Mesendoderm (in vitro differentiated cells): Measurements from ENCODE around the gene KCNQ1.
"Not testable (repeated sequence)": the region's sequence is repeated elsewhere in the genome, so short reads cannot be mapped to it uniquely, and the experiment has no call there.

Experiments
- DNase-seq: peaks from one replicate; pipeline ENCODE4 v3.0.0; 2013
- H2AK5ac ChIP-seq: 2 replicates; pipeline ENCODE4 v1.6.1; 2013; ENCODE audit warnings: low read length, inconsistent platforms
- H2BK120ac ChIP-seq: 2 replicates; pipeline ENCODE4 v1.6.1; 2013; ENCODE audit warnings: low read depth, mild to moderate bottlenecking, low read length, moderate library complexity, mixed read lengths
- H2BK15ac ChIP-seq: replicated peaks from 2 replicates; pipeline ENCODE4 v1.6.1; 2013; ENCODE audit warnings: low read depth, mild to moderate bottlenecking, moderate library complexity
- H2BK5ac ChIP-seq: 2 replicates; pipeline ENCODE4 v1.6.1; 2013; ENCODE audit warnings: low read length, inconsistent platforms
- H3K18ac ChIP-seq: 2 replicates; pipeline ENCODE4 v1.6.1; 2013; ENCODE audit warnings: mild to moderate bottlenecking, low read length, mixed read lengths
- H3K23ac ChIP-seq: one replicate; pipeline ENCODE4 v1.6.1; 2013; ENCODE audit warnings: low read length
- H3K27ac ChIP-seq: 2 replicates; pipeline ENCODE4 v1.5.1; 2013; ENCODE audit warnings: low read depth, mild to moderate bottlenecking, inconsistent platforms, low read length, moderate library complexity
- H3K27me3 ChIP-seq: 2 replicates; pipeline ENCODE4 v1.6.1; 2013; ENCODE audit warnings: low read length, control low read depth, mild to moderate bottlenecking, inconsistent platforms; ENCODE audit not compliant: insufficient read depth, poor library complexity
- H3K36me3 ChIP-seq: 2 replicates; pipeline ENCODE4 v1.6.1; 2013; ENCODE audit warnings: low read length, inconsistent platforms; ENCODE audit not compliant: control insufficient read depth, insufficient read depth
- H3K4ac ChIP-seq: one replicate; pipeline ENCODE4 v1.6.1; 2013; ENCODE audit warnings: low read depth, mild to moderate bottlenecking, low read length, moderate library complexity
- H3K4me1 ChIP-seq: 2 replicates; pipeline ENCODE4 v1.6.1; 2013; ENCODE audit warnings: low read depth, low read length, inconsistent platforms; ENCODE audit not compliant: control insufficient read depth
- H3K4me2 ChIP-seq: 2 replicates; pipeline ENCODE4 v1.6.1; 2013; ENCODE audit warnings: low read length
- H3K4me3 ChIP-seq: 2 replicates; pipeline ENCODE4 v1.5.1; 2013; ENCODE audit warnings: mild to moderate bottlenecking, low read length
- H3K56ac ChIP-seq: one replicate; pipeline ENCODE4 v1.6.1; 2013; ENCODE audit warnings: low read length
- H3K79me1 ChIP-seq: 2 replicates; pipeline ENCODE4 v1.6.1; 2013; ENCODE audit warnings: low read length, inconsistent platforms
- H3K79me2 ChIP-seq: 2 replicates; pipeline ENCODE4 v1.6.1; 2013; ENCODE audit warnings: mild to moderate bottlenecking, low read length; ENCODE audit not compliant: control insufficient read depth, insufficient read depth
- H3K9ac ChIP-seq: 2 replicates; pipeline ENCODE4 v1.6.1; 2013; ENCODE audit warnings: low read length, inconsistent platforms
- H4K5ac ChIP-seq: one replicate; pipeline ENCODE4 v1.6.1; 2013; ENCODE audit warnings: low read length
- H4K8ac ChIP-seq: one replicate; pipeline ENCODE4 v1.6.1; 2013; ENCODE audit warnings: low read depth, mild to moderate bottlenecking, control low read depth, low read length, moderate library complexity
- WGBS: extraction: QIAGEN DNeasy Blood & Tissue Kit; methylation state at CpG from one replicate; pipeline ENCODE4 v1.1.7; 2013; ENCODE audit warnings: low lambda C conversion rate, missing lambda C conversion rate; ENCODE audit not compliant: insufficient coverage; ENCODE audit errors: extremely low coverage; 5-methylcytosine and 5-hydroxymethylcytosine counted together

KCNQ1 gene

DNA sequence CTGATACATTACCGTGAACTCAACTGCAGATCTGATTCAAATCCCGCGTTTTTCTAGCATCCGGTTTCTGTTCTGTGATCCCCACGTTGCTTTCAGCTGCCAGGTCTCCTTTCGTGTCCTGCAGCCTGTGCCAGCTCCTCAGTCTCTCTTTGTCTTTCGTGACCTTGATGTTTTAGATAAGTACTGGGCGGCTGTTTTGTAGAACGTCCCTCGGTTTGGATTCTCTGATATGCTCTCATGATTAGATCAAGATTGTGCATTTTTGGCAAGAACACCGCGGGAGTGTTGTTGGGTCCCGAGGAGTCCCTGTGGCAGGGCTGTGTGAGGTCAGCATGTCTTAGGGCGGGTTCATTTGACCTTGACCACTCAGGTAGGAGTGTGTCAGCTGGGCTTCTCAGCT lies 38.6 kb downstream of the KCNQ1 start:
- Histone ChIP-seq H3K4ac (no peak overlapping the region), H2BK15ac (no peak overlapping the region)

DNA sequence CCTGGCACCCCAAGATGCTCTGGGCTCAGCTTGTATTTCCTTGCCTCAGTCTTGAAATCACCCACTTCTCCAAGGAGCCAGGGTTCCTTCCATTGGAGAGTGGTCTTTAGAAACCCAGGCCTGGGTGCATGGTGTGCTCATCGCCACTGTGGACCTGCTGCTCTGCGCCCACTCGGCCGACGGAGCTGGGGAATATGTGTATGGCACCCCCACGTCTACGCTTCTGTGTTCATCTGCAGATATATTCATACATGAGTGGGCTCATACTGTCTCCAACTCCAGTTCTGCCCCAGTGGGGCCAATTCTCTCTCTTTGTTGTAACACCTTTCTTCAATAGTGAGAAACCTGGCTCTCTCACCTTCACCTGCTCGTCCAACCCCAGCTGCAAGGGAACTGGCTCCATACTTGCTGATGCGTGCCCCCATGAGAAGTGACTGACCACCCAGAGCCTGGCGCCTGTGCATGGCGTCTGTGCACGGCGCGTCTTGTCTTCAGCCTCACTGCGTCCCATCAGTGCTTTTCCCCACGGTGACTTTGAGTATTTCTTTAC lies 39.8 kb downstream of the KCNQ1 start:
- Histone ChIP-seq H3K36me3 (no peaks in the 10 kb centered on the region), H3K79me2 (no peaks in the 10 kb centered on the region), H3K9ac (no peak overlapping the region), H4K8ac (no peak overlapping the region), H4K5ac (no peak overlapping the region), H3K4ac (no peak overlapping the region), H3K4me2 (no peak overlapping the region), H3K18ac (no peak overlapping the region), H3K4me3 (no peak overlapping the region), H3K23ac (no peak overlapping the region), H3K56ac (no peak overlapping the region), H3K4me1 (no peaks in the 10 kb centered on the region), H2BK5ac (no peak overlapping the region), H2AK5ac (no peak overlapping the region), H3K27ac (no peak overlapping the region), H2BK120ac (no peak overlapping the region), H3K27me3 (no peaks in the 10 kb centered on the region), H2BK15ac (no peak overlapping the region), H3K79me1 (no peaks in the 10 kb centered on the region)
- no peak for DNase-seq
- WGBS, result no CpG with 5 or more reads among the region's 16 CpGs

More for the DNA sequence above, 38.6 kb downstream of the KCNQ1 start:
- no peak overlapping the region for H3K4me2 ChIP-seq
- no peak overlapping the region for H4K5ac ChIP-seq
- no peaks in the 10 kb centered on the region for H3K79me2 ChIP-seq
- H4K8ac ChIP-seq, result no peak overlapping the region
- H3K36me3 ChIP-seq, result no peaks in the 10 kb centered on the region
- DNase-seq, result no peak
- H3K4me3 ChIP-seq, result no peak overlapping the region
- no CpG with 5 or more reads among the region's 14 CpGs for WGBS
- no peak overlapping the region for H2AK5ac ChIP-seq
- H3K18ac ChIP-seq, result no peak overlapping the region
- no peak overlapping the region for H3K56ac ChIP-seq
- H3K79me1 ChIP-seq, result no peaks in the 10 kb centered on the region
- no peak overlapping the region for H3K23ac ChIP-seq
- no peak overlapping the region for H2BK120ac ChIP-seq
- H2BK5ac ChIP-seq, result no peak overlapping the region
- no peaks in the 10 kb centered on the region for H3K27me3 ChIP-seq
- H3K4me1 ChIP-seq, result no peaks in the 10 kb centered on the region
- no peak overlapping the region for H3K9ac ChIP-seq
- H3K27ac ChIP-seq, result no peak overlapping the region

DNA sequence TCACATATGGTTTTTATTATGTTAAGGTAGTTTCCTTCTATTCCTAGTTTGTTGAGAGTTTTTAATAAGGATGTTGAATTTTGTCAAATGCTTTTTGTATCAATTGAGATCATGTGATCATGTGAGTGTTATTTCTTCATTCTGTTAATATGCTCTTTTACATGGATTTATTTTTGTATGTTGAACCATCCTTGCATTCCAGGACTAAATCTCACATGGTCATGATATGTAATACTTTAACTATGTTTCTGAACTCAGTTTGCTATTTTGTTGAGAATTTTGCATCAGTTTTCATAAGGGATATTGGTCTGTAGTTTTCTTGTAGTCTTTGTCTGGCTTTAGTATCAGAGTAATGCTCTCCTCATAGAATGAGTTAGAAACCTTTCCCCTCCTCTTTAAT lies 43.2 kb downstream of the KCNQ1 start:
- no peak overlapping the region for H3K4me2 ChIP-seq
- no peak overlapping the region for H3K4me3 ChIP-seq
- H2AK5ac ChIP-seq, result no peak overlapping the region
- H4K8ac ChIP-seq, result no peak overlapping the region
- H3K4ac ChIP-seq, result no peak overlapping the region
- H3K36me3 ChIP-seq, result no peaks in the 10 kb centered on the region
- H3K18ac ChIP-seq, result no peak overlapping the region
- no peak overlapping the region for H2BK15ac ChIP-seq
- no peak overlapping the region for H3K56ac ChIP-seq
- H3K27me3 ChIP-seq, result no peaks in the 10 kb centered on the region
- no peak overlapping the region for H3K9ac ChIP-seq
- no peak overlapping the region for H3K27ac ChIP-seq
- H3K23ac ChIP-seq, result no peak overlapping the region
- H2BK120ac ChIP-seq, result no peak overlapping the region
- H3K79me1 ChIP-seq, result no peaks in the 10 kb centered on the region
- H4K5ac ChIP-seq, result no peak overlapping the region
- H2BK5ac ChIP-seq, result no peak overlapping the region
- no peaks in the 10 kb centered on the region for H3K4me1 ChIP-seq
- no peak for DNase-seq
- no peaks in the 10 kb centered on the region for H3K79me2 ChIP-seq

GRCh38 chr11:2489083-2489482 lies 44.3 kb downstream of the KCNQ1 start:
- no peaks in the 10 kb centered on the region for H3K4me1 ChIP-seq
- H2AK5ac ChIP-seq, result no peak overlapping the region
- no peak overlapping the region for H4K8ac ChIP-seq
- no peak overlapping the region for H3K4me3 ChIP-seq
- no peaks in the 10 kb centered on the region for H3K36me3 ChIP-seq
- no peaks in the 10 kb centered on the region for H3K27me3 ChIP-seq
- no peak overlapping the region for H4K5ac ChIP-seq
- no peak overlapping the region for H3K4me2 ChIP-seq
- no peaks in the 10 kb centered on the region for H3K79me2 ChIP-seq
- no peak overlapping the region for H2BK15ac ChIP-seq
- H2BK120ac ChIP-seq, result no peak overlapping the region
- no peak overlapping the region for H3K9ac ChIP-seq
- no peak overlapping the region for H2BK5ac ChIP-seq
- no peak overlapping the region for H3K4ac ChIP-seq
- H3K18ac ChIP-seq, result no peak overlapping the region
- no CpG with 5 or more reads among the region's 2 CpGs for WGBS
- H3K27ac ChIP-seq, result no peak overlapping the region
- H3K23ac ChIP-seq, result no peak overlapping the region
- no peaks in the 10 kb centered on the region for H3K79me1 ChIP-seq
- no peak overlapping the region for H3K56ac ChIP-seq
- DNase-seq, result no peak

DNA sequence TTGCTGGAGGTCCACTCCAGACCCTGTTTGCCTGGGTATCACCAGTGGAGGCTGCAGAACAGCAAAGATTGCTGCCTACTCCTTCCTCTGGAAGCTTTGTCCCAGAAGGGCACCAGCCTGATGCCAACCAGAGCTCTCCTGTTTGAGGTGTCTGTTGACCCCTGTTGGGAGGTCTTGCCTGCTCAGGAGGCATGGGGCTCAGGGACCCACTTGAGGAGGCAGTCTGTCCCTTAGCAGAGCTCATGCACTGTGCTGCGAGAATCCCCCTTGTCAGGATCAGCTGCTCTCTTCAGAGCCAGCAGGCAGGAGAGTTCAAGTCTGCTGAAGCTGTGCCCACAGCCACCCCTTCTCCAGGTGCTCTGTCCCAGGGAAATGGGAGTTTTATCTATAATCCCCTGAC lies 53.1 kb downstream of the KCNQ1 start:
- H2BK120ac ChIP-seq, H3K79me2 ChIP-seq, H3K18ac ChIP-seq, H3K36me3 ChIP-seq, H3K9ac ChIP-seq, H3K4me1 ChIP-seq, H4K5ac ChIP-seq, H3K23ac ChIP-seq, H3K4me3 ChIP-seq, H2AK5ac ChIP-seq, H3K56ac ChIP-seq, H3K27me3 ChIP-seq, H3K79me1 ChIP-seq, DNase-seq, H3K4me2 ChIP-seq, H3K27ac ChIP-seq, H3K4ac ChIP-seq, H2BK15ac ChIP-seq, H4K8ac ChIP-seq, H2BK5ac ChIP-seq: not testable (repeated sequence)
- no CpG with 5 or more reads among the region's 1 CpG for WGBS

DNA sequence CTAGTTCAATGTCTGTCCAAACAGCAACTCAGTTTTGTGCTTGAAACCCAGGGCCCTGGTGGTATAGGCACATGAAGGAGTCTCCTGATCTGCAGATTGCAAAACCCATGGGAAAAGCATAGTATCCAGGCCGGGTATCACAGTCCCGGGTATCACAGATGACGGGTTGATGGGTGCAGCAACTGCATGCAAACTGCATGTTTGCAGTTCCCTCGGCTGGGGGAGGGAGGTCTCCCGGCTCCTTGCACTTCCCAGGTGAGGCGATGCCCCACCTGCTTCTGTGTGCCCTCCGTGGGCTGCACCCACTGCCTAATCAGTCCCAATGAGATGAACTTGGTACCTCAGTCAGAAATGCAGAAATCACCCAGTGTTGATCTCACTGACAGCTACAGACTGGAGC lies 53.9 kb downstream of the KCNQ1 start:
- Histone ChIP-seq H3K27me3 (no peaks in the 10 kb centered on the region), H3K27ac (no peak overlapping the region), H3K9ac (no peak overlapping the region), H3K4me2 (no peak overlapping the region), H3K79me1 (no peaks in the 10 kb centered on the region), H4K5ac (no peak overlapping the region), H3K56ac (no peak overlapping the region), H3K18ac (no peak overlapping the region), H2BK120ac (no peak overlapping the region), H3K36me3 (no peaks in the 10 kb centered on the region), H3K79me2 (no peaks in the 10 kb centered on the region), H4K8ac (no peak overlapping the region), H3K4me1 (no peaks in the 10 kb centered on the region), H3K4me3 (no peak overlapping the region), H2BK15ac (no peak overlapping the region), H3K23ac (no peak overlapping the region), H3K4ac (no peak overlapping the region), H2AK5ac (no peak overlapping the region), H2BK5ac (no peak overlapping the region)
- no peak for DNase-seq
- WGBS, result no CpG with 5 or more reads among the region's 7 CpGs
